Thyroid gland (tissue), 4 donors: ENCODE measurements around the gene SHISAL2A. TPM values are rescaled to one million over a fixed set of nuclear protein-coding genes. Genes with fewer than 3 reads are reported as not detected.

ENCODE experiments used
- DNase-seq, 2 donors: peaks; one replicate each; pipeline ENCODE4 v3.0.0-alpha.2; 2019
- H3K27ac ChIP-seq, 3 donors: fragments of 200-600 bp; sonication (generic); 1 replicate in 2 of 3; 2 replicates in 1 of 3; pipeline ENCODE4 v1.5.1; 2016 to 2019; ENCODE audit warnings: mild to moderate bottlenecking in 1 of 3, moderate library complexity in 1 of 3
- H3K27me3 ChIP-seq: fragments of 200-600 bp; sonication (generic); one replicate; pipeline ENCODE4 v1.5.1; 2019
- H3K36me3 ChIP-seq, 2 donors: fragments of 200-600 bp; sonication (generic); one replicate each; pipeline ENCODE4 v1.5.1; 2016 to 2019
- H3K4me1 ChIP-seq, 2 donors: fragments of 200-600 bp; sonication (generic); one replicate each; pipeline ENCODE4 v1.5.1; 2017 to 2019
- H3K4me3 ChIP-seq, 3 donors: fragments of 200-600 bp; sonication (generic); replicated peaks in 1 of 3; 1 replicate in 2 of 3; 2 replicates in 1 of 3; pipeline ENCODE4 v1.5.1; 2016; ENCODE audit warnings: mild to moderate bottlenecking in 1 of 3
- H3K9me3 ChIP-seq: fragments of 200-600 bp; sonication (generic); one replicate; pipeline ENCODE4 v1.5.1; 2017
- POLR2A ChIP-seq, 2 donors: fragments of 450-650 bp; IDR thresholded peaks; one replicate each; pipeline ENCODE4 v1.6.1; 2017; ENCODE audit warnings: antibody characterized with exemption in 2 of 2, mild to moderate bottlenecking in 2 of 2, moderate library complexity in 1 of 2
- WGBS, 2 donors: methylation state at CpG; one replicate each; pipeline ENCODE4 v1.1.5; 2017; 5-methylcytosine and 5-hydroxymethylcytosine counted together
- intact Hi-C: fragments of 100-400 bp; cut with DNase I; formaldehyde crosslinking; loops from one replicate; pipeline ENCODE4 v1.15.1; 2023
- total RNA-seq, 4 donors: library from RNA; depleted of rRNA; stranded (reverse); fragments of >200 nt; gene quantifications; one replicate each; pipeline ENCODE4 v1.2.3, GENCODE V29; 2016
- TF ChIP-seq, protein P1 (sequence below), 6 experiments: fragments of 200-600 bp in 3 of 6; fragments of 450-650 bp in 3 of 6; sonication (generic) in 3 of 6; IDR thresholded peaks; one replicate each; pipeline ENCODE4 v1.5.1; 2016 to 2019; ENCODE audit warnings: antibody characterized with exemption in 6 of 6, mild to moderate bottlenecking in 2 of 6, inconsistent platforms in 1 of 6, moderate library complexity in 1 of 6

The SHISAL2A gene
- 1 to 10 TPM in 1 of 4 donors, under 1 TPM in 2, not detected in 1; 0.75 to 1.1 (median 0.94) TPM for total RNA-seq

DNA sequence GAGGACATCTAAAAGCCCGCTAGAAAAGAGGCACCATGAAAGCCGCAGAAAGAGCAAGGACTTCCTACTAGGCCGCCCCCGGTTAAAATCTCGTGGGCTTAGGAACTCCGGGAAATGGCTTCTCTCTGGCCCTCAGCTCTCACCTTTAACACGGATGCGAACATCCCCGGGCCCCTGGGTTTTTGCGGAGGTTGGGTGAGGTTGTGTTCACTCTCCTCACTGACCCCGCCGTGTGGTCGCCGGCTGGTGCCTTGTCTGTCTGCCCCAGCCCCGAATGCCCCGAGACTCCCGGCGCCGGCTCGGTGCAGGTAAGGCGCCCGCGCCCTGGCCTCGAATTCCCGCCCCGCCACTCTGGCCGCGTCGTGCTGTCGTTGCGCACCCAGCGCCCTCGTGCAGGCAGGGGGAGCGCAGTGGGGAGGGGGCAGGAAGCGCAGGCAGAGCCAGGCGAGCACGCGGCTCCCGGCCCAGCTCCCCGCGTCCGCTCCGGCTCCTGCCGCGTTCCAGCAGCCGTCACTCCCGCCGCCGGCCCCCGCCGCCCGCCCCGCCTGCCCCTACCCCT, at the start of gene SHISAL2A:
TSS of gene SHISAL2A (plus strand) at position 437 of the 559 bp plus-strand sequence. CDS start 326 bp downstream, outside the sequence.
- intact Hi-C loops, result no loop called here
- WGBS, 2 donors, result 16 to 62% methylated on average over 5 to 35 of the region's 53 CpGs
- H3K36me3 ChIP-seq, result no peaks in the 10 kb centered on the region
- no peak for TF ChIP-seq POLR2A (IDR thresholded peaks at IDR 0.05)
- TF ChIP-seq, protein P1, sequence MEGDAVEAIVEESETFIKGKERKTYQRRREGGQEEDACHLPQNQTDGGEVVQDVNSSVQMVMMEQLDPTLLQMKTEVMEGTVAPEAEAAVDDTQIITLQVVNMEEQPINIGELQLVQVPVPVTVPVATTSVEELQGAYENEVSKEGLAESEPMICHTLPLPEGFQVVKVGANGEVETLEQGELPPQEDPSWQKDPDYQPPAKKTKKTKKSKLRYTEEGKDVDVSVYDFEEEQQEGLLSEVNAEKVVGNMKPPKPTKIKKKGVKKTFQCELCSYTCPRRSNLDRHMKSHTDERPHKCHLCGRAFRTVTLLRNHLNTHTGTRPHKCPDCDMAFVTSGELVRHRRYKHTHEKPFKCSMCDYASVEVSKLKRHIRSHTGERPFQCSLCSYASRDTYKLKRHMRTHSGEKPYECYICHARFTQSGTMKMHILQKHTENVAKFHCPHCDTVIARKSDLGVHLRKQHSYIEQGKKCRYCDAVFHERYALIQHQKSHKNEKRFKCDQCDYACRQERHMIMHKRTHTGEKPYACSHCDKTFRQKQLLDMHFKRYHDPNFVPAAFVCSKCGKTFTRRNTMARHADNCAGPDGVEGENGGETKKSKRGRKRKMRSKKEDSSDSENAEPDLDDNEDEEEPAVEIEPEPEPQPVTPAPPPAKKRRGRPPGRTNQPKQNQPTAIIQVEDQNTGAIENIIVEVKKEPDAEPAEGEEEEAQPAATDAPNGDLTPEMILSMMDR (IDR thresholded peaks at IDR 0.05), result no peak
- H3K4me3 ChIP-seq, result peak within 1 kb of the TSS in 1 of 3 donors; percentile 39
- H3K27me3 ChIP-seq, result no peaks in the 10 kb centered on the region
- peaks cover 7 to 22% of the 10 kb centered on the region in 2 donors for H3K4me1 ChIP-seq
- peak; percentile 60 to 64 for DNase-seq
- peak within 1 kb of the TSS in 1 of 3 donors; percentile 30 for H3K27ac ChIP-seq
- H3K9me3 ChIP-seq, result no peaks in the 10 kb centered on the region

DNA sequence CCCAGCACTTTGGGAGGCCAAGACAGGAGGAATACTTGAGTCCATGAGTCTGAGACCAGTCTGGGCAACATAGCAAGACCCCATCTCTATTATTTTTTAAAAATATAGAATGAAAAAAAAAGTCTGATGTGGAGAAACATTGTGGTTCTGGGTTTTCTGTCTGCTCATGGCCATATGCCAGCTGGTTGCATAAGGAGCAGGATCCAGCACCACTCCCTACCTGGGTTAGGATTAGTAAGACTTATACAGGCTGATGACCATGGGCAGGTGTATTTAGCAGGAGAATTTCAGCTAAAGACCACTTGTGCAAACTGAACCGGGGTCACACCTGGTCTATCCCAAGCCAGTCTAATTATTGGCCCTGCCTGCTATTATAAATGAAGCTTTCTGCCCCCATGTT, 47.5 kb upstream of the SHISAL2A start:
- TF ChIP-seq, protein P1 (IDR thresholded peaks at IDR 0.05), result no peak
- no peak for TF ChIP-seq POLR2A (IDR thresholded peaks at IDR 0.05)
- H3K4me1 ChIP-seq, result no peaks in the 10 kb centered on the region
- no peak for DNase-seq
- no peaks in the 10 kb centered on the region for H3K27me3 ChIP-seq
- WGBS, 2 donors, result 81 to 86% methylated on average over 1 of the region's 1 CpG
- H3K27ac ChIP-seq, result no peak overlapping the region
- no peaks in the 10 kb centered on the region for H3K9me3 ChIP-seq
- intact Hi-C loops, result no loop called here
- no peaks in the 10 kb centered on the region for H3K36me3 ChIP-seq
- no peak overlapping the region for H3K4me3 ChIP-seq

DNA sequence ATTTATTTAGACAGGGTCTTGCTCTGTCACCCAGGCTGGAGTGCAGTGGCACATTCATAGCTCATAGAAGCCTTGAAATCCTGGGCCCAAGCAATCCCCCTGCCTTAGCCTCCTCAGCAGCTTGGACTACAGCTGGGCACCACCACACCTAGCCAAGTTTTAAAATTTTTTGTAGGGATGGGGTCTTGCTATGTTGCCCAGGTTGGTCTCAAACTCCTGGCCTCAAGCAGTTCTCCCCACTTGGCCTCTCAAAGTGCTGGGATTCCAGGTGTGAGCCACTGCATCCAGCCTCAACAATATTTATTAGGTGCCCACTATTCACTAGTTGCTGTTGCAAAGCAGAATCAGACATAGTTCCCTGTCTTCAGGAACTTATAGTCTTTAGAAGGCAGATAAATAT, 44.9 kb upstream of the SHISAL2A start:
- no peak for TF ChIP-seq POLR2A (IDR thresholded peaks at IDR 0.05)
- TF ChIP-seq, protein P1 (IDR thresholded peaks at IDR 0.05), result no peak
- no peaks in the 10 kb centered on the region for H3K36me3 ChIP-seq
- H3K4me1 ChIP-seq, result no peaks in the 10 kb centered on the region
- H3K27ac ChIP-seq, result no peak overlapping the region
- intact Hi-C loops, result no loop called here
- H3K27me3 ChIP-seq, result no peaks in the 10 kb centered on the region
- H3K4me3 ChIP-seq, result no peak overlapping the region
- no peak for DNase-seq
- no peaks in the 10 kb centered on the region for H3K9me3 ChIP-seq

DNA sequence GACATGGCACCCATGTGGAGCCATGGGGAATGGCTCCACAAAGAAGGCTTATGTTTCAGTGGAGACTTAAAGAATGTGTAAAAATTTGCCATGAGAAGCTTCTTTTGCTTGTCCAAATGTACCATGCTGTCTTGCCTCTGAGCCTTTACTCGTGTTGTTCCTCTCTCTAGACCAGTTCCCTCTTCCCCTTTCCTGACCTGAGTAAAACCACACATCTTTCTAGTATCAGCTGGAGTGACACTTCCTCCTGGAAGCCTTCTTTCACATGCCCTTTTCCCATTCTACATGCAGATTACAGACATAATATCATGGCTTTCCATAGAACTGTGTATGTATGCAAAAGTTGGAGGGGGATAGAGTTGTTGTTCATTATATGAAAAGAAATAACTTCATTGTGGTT, 44.4 kb upstream of the SHISAL2A start:
- intact Hi-C loops, result no loop called here
- H3K4me3 ChIP-seq, result no peak overlapping the region
- H3K27me3 ChIP-seq, result no peaks in the 10 kb centered on the region
- H3K4me1 ChIP-seq, result no peaks in the 10 kb centered on the region
- H3K36me3 ChIP-seq, result no peaks in the 10 kb centered on the region
- no peak overlapping the region for H3K27ac ChIP-seq
- DNase-seq, result no peak
- no peaks in the 10 kb centered on the region for H3K9me3 ChIP-seq
- 59 to 74% methylated on average over 1 of the region's 1 CpG for WGBS, 2 donors
- no peak for TF ChIP-seq POLR2A (IDR thresholded peaks at IDR 0.05)
- TF ChIP-seq, protein P1 (IDR thresholded peaks at IDR 0.05), result no peak

DNA sequence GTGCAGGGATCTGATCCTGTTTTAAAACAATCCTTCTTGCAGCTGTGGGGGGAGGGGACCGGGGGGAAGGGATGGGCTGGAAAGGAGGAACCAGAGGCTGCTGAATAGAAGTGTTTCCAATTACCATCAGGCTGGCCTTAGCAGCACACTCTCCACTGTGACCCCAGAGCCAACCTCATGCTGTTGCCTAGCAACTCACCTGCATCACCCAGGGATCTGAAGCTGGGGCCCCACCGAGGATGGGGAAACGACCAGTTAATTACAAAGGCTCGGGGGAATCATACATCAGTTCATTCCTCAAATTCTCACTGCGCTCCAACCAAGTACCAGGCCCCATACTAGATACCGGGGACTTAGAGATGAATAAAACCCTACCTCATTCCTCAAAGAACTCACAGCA, 42.7 kb upstream of the SHISAL2A start:
- intact Hi-C loops, result no loop called here

More for the DNA sequence above, 42.7 kb upstream of the SHISAL2A start:
- H3K9me3 ChIP-seq, result no peaks in the 10 kb centered on the region
- no peak overlapping the region for H3K27ac ChIP-seq
- no peak for DNase-seq
- H3K4me1 ChIP-seq, result no peaks in the 10 kb centered on the region
- H3K4me3 ChIP-seq, result no peak overlapping the region
- H3K27me3 ChIP-seq, result no peaks in the 10 kb centered on the region
- no peaks in the 10 kb centered on the region for H3K36me3 ChIP-seq
- TF ChIP-seq, protein P1 (IDR thresholded peaks at IDR 0.05), result no peak
- no peak for TF ChIP-seq POLR2A (IDR thresholded peaks at IDR 0.05)
- 55 to 58% methylated on average over 6 of the region's 6 CpGs for WGBS, 2 donors
